Measurements from ENCODE around the gene ELF5.

The ELF5 gene

DNA sequence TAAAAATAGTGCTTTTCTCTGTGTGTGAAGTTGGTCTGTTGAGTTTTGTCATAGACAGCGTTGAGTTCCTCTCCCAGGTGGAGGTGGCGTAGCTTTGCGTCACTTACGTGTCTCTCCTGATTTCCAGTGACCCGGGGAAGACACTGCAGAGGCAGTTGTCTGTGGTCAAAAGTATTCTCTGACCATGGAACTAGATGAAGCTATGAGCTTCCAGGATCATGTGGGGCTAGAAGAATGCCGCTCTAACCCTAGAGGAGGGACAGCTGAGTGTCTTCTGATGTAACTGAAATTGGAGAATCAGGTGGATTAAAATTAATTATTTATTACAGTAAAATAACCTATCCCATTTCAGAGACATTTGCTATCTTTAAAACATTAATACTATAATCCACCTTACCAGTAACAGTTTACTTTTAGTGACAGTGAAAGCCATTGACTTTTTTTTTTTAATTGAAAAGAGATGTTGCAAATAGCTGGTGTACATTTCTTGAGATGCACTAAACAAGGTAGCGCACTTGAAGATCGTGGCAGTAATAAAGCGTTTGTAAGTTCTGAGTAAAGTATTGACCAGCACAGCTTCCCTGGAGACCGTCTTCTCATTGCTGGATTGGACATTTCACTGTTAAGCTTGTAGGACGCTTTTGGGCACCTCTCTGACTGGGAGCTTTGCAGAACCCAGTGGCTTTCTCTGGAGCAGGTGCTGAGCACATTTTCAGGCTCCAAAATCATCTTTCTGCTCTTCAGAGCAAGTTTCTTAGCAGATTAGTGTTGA is 65.2 kb downstream of the ELF5 start:
- DNase-seq, result no peak

DNA sequence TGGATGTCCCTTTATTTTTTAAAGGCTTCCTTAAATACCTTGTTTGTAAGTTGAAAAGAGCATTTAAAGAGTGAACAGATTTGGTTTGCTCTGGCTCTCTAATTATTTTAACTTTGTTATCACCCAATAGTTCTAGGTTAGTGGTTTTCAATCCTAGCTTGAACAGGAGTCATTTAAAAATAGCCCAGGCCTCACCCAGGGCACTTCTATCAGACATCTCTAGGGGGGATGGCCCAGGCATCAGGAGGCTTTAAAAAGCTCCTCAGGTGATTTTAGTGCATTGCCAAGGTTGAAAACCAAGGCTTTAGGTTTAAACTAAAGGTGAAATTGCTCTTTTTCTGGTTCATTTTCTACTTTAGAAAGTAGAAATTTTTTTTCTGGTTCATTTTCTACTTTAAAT is 66.5 kb downstream of the ELF5 start:
- no peak for DNase-seq

DNA sequence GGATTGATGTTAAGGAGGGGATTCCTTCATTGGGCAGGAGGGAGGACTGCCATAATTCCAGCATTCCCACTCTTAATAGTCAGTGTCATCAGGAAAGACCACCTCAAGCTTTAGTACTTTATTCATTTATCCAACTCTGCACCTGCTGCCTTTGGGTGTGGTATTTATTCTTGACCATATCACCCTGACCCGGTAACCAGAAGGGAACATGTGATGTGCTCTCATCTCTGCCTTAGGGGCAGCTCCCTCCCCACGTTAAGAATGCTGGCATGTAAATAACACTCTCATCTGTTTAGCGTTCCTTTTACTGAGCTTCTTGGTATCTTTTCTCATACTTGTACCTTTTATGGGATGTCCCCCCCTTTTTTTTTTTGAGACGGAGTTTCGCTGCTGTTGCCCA is 67.2 kb downstream of the ELF5 start:
- DNase-seq, result no peak

DNA sequence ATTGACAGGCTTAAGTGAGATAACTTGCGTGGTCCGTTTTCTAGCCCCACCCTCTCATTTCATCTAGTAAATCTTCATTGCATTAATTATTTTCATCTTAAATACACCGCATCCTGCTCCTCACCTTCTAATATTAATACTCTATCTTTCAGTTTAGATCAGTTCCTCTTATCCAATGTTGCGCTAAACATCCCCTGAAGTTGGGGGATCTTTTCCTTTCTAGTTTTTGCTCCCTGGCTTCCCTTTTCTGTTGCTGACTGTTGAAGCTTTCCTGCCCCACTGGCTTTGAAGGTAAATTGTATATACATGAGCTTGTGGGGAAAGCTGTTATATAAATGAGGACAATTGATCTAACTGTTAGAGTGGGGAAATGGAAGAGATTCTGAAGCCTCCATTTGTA is 67.6 kb downstream of the ELF5 start:
- no peak for DNase-seq

DNA sequence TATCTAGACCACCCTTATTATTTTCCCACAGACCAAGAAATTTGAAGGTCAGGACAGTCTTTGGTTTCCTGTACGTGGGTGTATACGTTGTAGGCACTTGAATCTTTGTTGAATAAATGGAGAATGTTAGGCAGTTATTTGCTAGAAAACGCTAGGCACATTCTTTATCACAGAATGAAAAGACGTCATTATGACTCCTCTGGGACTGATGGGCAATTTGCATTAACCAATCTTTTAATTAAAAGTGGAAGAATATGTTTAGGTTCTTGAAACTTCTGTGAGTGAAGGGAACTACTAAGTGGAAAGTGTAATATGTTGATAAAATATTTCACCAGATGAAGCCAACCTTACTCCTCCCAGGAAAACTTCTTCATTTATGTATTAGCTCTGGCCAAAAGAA is 69.2 kb downstream of the ELF5 start:
- no peak for DNase-seq

DNA sequence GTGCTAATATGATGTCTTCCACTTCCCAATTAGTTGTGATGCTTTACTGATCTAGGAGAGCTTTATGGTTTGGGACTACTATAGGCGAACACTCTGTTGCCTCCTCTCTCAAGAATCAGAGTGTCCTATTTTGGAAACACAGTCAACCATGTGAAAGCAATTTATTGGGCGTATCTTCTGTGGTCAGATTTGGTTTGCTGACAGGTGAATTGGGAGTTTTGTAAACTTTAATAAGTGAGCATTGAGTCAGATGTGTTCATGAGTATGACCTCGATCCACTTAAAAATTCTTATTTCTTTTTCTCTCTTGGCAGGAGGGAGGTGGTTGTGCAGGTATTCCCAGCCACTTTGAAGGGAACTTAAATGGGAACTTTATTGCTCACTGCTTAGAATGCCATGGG is 70.5 kb downstream of the ELF5 start:
- DNase-seq, result no peak

DNA sequence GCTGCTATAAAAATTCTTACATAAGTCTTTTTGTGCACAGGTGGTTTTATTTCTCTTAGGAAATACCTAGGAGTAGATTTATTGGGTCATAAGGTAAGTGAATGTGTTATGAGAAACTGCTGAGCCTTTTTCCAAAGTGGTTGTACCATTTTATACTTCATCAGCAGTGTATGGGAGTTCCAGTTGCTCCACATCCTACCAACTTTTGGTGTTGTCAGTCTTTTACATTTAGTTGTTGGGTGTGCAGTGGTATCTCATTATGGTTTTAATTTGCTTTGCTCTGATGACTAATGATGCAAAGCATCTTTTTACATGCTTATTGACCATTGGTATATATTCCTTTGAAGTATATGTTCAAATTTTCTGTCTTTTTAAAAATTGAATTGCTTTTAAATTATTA is 71.8 kb downstream of the ELF5 start:
- no peak for DNase-seq

DNA sequence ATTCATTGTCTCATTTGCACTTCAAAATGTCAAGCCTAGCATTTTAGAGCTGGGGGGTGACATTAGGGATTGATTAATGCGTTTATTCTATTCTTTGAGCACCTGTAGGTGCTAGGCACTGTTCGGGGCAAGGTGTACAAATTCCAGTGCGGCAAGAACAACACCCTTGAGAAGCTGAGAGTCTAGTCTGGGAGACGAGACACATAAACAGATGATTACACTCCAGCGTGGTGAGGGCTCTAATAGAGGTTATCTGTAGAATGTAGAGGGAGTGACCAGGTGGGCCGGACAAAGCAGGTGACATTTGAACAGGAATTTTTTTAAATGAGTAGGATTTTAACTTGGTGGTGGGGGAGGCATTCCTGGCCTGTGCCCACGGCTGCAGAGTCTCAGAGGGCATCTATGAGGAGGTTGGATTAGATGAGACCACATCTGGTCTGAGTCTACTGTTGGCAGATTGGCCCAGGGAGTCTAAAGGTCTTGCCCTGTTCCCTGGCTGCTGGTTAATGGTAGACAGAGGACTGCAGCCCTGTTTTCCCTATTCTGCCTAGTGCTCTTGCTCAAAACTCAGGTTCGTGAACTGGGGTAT is 73.9 kb downstream of the ELF5 start:
- no peak for DNase-seq

DNA sequence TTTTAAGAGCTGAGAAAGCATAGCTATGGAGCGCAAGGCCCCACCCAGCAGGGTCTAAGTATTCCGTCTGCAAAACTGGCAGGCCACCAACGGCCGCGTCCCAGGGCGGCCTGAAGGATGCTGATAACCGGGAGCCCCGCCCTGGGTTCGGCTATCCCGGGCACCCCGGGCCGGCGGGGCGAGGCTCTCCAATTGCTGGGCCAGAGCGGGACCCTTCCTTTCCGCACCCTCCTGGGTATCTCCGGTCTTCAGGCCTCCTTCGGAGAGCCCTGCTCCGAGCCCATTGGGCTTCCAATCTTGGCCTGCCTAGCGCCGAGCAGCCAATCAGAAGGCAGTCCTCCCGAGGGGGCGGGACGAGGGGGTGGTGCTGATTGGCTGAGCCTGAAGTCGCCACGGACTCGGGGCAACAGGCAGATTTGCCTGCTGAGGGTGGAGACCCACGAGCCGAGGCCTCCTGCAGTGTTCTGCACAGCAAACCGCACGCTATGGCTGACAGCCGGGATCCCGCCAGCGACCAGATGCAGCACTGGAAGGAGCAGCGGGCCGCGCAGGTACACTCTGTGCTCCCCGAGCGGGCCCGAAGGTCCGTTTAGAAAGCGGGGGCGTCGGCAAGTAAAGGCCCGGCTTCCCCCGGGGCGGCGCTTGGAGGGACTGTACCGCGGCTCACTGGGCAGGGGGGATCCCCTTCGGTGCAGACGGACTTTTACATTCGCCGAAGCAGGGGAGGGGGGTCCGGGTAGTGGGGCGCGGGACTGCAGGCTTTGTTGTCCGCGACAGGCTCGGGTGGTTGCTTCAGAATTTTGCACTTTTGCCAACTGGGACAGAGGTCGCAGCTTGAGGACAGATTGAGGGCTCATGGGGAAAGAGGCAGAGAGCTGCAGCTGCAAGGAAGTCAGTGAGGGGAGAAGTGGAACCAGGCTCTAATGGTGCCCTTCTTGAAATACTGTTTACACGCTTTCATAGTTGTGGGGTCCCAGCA is 74.8 kb downstream of the ELF5 start, which contains the start of gene CAT:
TSS of gene CAT (plus strand) at position 406 of the 979 bp plus-strand sequence. CDS start at position 486, 80 bp downstream.
- peak; percentile 97 for DNase-seq

DNA sequence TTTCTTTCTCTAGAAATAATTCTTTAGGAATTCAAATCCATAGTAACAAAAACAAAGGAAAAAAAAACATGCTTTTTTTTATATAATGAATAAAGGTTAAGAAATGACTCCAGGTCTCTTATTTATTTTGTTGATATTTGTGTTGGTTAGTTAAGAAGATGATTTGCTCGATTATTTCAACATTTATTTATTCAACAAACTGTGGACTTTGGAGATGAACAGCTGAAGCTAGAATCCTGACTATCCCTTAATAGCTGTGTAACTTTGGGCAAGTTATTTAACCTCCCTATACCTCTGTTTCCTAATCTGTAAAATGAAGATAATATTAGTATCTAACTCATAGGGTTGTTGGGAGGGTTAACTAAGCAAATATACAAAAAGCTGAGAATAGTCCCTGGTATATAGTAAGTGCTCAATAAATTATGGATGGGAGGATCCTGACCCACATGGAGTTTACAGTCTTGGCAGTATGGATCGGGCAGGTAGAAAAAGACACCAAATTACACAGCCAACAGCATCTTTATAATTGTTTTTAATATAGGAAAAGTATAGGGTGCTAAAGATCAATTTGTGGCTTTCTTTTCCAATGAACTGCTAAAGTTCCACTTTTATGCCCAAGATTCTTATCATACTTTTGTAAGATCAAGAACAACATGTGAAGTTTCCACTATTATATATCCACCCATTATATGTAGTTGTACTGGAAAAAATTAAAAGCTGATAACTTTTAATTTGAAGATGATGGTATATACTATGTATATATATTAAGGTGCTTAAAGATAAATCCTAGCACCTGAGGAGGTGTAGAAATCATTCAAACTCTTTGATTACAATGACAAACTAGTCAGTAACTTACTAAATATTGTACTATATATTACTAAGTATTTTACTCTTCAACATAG is 76.1 kb downstream of the ELF5 start:
- DNase-seq, result no peak

DNA sequence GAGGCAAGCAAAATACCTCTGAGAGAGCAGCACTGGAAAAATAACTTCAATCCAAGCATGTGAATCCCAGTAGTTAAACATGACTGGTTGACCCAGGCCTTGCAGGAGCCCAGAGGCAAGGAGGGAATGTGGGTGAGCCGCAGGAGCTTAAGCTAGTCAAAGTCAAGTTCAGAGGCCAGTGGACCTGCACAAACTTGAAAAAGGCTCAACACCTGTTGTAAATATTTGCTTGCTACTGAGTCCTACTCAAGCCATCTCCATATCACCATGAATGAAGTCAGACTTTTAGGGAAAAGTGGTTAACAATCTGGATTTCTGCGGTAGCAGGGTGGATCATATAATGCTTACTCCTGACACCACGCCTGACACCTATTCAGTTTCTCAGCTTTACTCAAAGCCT is 79.7 kb downstream of the ELF5 start:
- no peak for DNase-seq

DNA sequence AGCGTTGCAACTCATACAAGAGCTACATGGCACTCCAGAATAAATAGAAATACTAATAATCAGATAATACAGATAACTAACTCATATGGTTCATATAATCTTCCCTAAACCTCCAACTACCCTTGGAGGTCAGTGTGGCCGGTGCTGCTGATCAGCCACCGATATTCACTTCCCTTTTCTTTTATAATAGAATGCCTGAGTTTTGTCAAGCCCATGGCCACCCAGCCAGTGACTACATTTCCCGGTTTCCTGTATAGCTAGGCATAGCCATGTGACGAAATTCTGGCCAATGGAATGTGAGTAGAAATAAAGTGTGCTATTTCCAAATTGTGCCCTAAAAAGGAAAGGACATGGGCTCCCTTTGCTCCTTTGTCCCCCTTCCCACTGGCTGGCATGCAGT is 80.8 kb downstream of the ELF5 start:
- no peak for DNase-seq

DNA sequence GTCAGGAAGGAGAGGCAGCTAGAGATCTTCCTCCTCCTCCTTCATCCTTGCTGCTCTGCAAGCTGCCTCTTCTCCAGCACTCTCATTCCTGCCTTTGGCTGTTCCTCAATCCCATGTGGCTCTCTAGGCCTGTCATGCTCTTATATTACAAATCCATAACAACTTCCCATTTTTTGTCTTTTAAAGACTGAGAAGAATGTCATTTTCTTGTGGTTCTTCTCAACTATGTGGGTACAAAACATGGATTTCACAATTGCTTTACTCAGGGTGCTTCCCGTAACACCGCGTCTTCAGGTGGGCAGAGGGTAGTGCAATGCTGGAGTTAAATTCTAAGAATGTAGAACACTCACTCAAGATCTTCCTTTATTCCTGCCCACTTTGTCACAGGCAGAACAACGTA is 81.6 kb downstream of the ELF5 start:
- DNase-seq, result no peak

Measured in NCI-H1105 (cell line).